Activated T-helper 2 cell treated with anti-CD3 and anti-CD28 coated beads, Interferon-gamma antibody, Interleukin-2, Interleukin-4, amounts not matched to agents 10 μg/mL and 5 μg/mL and 100 μg/mL, durations not matched to agents 14 hours and 24 hours and 36 hours (primary cell): Measurements from ENCODE around the gene ZNF362. TPM values are rescaled to one million over a fixed set of nuclear protein-coding genes. Genes with fewer than 3 reads are reported as not detected.
A peak's percentile ranks its signal among the peaks of the same experiment; 100 is the strongest.

Experiments used
- DNase-seq: peaks from one replicate; pipeline ENCODE4 v3.0.0; 2021; ENCODE audit warnings: low spot score
- H3K27ac Mint-ChIP-seq: one replicate; pipeline ENCODE4 v1.8.0; 2021; ENCODE audit warnings: mixed read lengths
- H3K27me3 Mint-ChIP-seq: one replicate; pipeline ENCODE4 v1.8.0; 2021; ENCODE audit warnings: low read depth, mixed read lengths
- H3K36me3 Mint-ChIP-seq: one replicate; pipeline ENCODE4 v1.8.0; 2021; ENCODE audit warnings: low read depth, mixed read lengths
- H3K4me1 Mint-ChIP-seq: one replicate; pipeline ENCODE4 v1.8.0; 2021; ENCODE audit warnings: low read depth, mixed read lengths
- H3K4me3 Mint-ChIP-seq: one replicate; pipeline ENCODE4 v1.8.0; 2021; ENCODE audit warnings: low read depth, mild to moderate bottlenecking, moderate library complexity, mixed read lengths
- H3K9me3 Mint-ChIP-seq: one replicate; pipeline ENCODE4 v1.8.0; 2021; ENCODE audit warnings: mixed read lengths
- intact Hi-C: fragments of 100-400 bp; cut with micrococcal nuclease; formaldehyde crosslinking; loops from one replicate; pipeline ENCODE4 v1.15.1; 2023
- total RNA-seq: library from RNA; stranded (reverse); gene quantifications from 2 replicates; pipeline ENCODE4 v1.2.3, GENCODE V29; 2022

Gene ZNF362, protein sequence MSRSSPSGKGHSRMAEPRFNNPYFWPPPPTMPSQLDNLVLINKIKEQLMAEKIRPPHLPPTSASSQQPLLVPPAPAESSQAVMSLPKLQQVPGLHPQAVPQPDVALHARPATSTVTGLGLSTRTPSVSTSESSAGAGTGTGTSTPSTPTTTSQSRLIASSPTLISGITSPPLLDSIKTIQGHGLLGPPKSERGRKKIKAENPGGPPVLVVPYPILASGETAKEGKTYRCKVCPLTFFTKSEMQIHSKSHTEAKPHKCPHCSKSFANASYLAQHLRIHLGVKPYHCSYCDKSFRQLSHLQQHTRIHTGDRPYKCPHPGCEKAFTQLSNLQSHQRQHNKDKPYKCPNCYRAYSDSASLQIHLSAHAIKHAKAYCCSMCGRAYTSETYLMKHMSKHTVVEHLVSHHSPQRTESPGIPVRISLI
- total RNA-seq = 21.3 and 22.2 TPM in 2 replicates

DNA sequence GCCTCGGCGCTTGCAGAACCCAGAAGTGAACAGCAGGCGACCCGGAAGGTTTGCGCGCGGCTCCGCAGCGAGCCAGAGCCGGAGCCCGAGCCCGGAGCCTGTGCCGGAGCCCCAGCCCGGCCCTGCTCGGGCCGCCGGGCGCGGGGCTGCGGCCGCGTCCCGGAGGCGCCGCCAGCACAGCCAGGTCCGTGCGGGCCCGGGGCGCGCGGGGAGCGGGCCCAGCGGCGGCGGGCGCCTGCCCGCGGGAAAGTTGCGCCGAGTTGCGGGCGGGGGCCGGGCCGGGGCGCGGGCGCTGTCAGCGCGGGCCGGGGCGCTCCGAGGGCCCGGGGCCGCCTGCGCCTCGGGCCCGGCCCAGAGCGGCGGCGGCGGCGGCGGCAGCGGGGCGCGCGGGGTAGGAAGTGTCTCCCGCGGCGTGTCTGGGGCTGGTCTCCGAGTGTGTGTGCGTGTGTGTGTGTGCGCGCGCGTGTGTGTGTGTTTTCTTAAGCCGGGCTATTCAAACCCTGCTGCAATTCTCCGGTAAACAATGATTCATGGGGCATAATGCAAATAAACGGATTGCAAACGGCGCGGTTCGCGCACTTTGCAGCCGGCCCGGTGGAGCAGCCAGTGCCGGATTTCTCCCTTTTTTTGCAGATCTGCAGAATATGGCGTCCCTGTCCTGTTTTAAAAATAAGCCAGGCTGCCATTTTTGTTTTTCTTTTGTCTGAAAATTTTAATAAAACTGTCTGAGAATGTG lies at the start of gene ZNF362:
TSS of gene ZNF362 (plus strand) at position 22 of the 736 bp plus-strand sequence. CDS start 14,083 bp downstream, outside the sequence.
- peak; percentile 64 for DNase-seq
- H3K4me3 Mint-ChIP-seq = peak within 1 kb of the TSS; percentile 92
- peaks cover 4% of the 10 kb centered on the region for H3K27me3 Mint-ChIP-seq
- no peaks in the 10 kb centered on the region for H3K9me3 Mint-ChIP-seq
- intact Hi-C loops = loop anchor here (5.0 kb wide), 2 partner anchors 74 to 91 kb away; partner anchors contain the start of gene TRIM62
- H3K27ac Mint-ChIP-seq = peak within 1 kb of the TSS; percentile 94
- peaks cover 4% of the 10 kb centered on the region for H3K36me3 Mint-ChIP-seq
- H3K4me1 Mint-ChIP-seq = peaks cover 24% of the 10 kb centered on the region

DNA sequence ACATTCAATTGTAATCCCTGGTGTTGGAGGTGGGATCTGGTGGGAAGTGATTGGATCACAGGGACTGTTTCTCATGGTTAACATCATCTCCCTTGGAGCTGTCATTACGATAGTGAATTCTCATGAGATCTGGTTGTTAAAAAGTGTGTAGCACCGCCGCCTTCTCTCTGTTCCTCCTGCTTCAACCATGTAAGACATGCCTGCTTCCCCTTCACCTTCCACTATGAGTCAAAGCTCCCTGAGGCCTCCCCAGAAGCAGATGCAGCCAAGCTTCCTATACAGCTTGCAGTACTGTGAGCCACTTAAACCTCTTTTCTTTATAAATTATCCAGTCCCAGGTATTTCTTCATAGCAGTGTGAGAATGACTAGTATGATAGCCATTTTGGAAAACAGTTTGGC lies 44.3 kb upstream of the ZNF362 start:
- H3K27ac Mint-ChIP-seq = no peak overlapping the region
- DNase-seq = no peak
- peaks cover 36% of the 10 kb centered on the region for H3K27me3 Mint-ChIP-seq
- intact Hi-C loops = no loop called here
- no peaks in the 10 kb centered on the region for H3K4me1 Mint-ChIP-seq
- H3K36me3 Mint-ChIP-seq = no peaks in the 10 kb centered on the region
- H3K4me3 Mint-ChIP-seq = no peak overlapping the region
- peaks cover 8% of the 10 kb centered on the region for H3K9me3 Mint-ChIP-seq

DNA sequence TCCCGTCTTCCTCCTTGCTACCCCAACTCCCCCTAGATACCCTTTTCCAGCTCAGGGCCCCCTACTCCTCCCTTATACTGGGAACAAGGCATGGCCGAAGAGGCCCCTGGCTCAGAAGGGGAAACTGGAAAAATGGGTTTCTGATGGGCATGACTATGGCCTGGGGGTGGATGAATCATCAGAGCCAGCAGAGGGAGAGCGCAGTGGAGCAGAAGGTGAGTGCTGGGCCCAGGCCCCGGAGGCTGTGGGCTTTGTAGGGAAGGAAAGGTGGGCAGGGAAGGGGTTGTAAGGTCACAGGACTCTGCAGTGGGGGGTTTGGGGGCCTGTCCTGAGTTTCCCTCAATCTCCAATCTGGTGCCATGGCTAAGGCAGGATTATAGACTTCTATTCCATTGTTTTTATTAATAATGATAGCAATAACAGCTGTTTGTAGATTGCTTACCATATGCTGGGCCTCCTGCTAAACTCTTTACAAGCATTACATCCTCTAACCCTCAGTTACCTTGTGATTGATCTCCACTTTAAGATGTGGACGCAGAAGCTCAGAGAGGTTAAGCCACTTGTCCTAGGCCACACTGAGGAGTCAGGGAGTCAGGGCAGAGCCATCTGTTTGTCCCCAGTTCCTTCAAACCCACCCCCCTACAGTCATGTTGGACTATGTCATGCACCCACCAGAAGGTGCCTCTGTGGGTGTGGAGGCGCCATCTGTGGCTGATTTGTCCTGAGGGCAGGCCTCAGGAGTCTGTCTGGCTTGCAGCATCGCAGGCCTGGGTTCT lies 36.2 kb upstream of the ZNF362 start:
- no peak overlapping the region for H3K4me3 Mint-ChIP-seq
- no peak overlapping the region for H3K27ac Mint-ChIP-seq
- H3K36me3 Mint-ChIP-seq = peaks cover 6% of the 10 kb centered on the region
- peaks cover 2% of the 10 kb centered on the region for H3K27me3 Mint-ChIP-seq
- peaks cover 23% of the 10 kb centered on the region for H3K9me3 Mint-ChIP-seq
- peaks cover 7% of the 10 kb centered on the region for H3K4me1 Mint-ChIP-seq
- no peak for DNase-seq
- intact Hi-C loops = loop anchor here (5.0 kb wide), 1 partner anchor 147 kb away; no protein-coding TSS in a partner anchor

DNA sequence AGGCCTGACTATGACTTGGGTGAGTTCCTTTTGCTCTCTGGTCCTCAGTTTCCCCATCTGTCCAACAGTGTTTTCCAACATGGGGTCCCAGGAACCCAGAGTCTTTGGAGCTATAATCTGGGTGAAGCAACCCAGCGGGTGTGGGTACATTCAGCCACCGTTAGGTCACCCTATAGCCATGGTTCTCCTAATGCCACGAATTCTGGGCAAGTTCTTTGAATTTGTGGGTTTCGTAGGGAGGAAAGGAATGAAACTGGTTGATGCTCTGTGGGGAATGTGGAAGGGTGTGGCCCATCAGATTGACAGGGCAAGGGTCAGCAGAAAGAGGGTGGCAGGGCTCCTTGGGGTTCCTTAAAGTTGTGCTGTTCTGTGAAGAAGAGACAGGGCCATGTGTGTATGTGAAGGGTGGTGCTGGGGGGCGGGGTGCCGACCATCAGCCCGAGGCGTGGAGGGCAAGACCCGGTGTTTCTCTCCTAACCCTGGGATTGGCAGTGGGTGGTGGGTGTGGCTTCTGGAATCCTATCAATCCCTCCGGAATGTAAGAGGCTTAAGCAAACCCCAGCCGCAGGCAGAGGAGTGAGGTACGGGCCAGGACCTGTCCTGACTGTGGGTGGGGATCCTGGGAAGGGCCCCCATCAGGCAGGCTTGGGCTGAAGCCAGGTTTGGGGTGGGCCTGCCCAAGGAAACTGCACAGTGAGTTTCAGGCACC lies 35.5 kb upstream of the ZNF362 start:
- intact Hi-C loops = no loop called here
- no peak for DNase-seq
- Mint-ChIP-seq H3K27me3 (peaks cover 3% of the 10 kb centered on the region), H3K27ac (no peak overlapping the region), H3K4me1 (peaks cover 12% of the 10 kb centered on the region), H3K4me3 (no peak overlapping the region), H3K36me3 (peaks cover 6% of the 10 kb centered on the region), H3K9me3 (peaks cover 28% of the 10 kb centered on the region)

DNA sequence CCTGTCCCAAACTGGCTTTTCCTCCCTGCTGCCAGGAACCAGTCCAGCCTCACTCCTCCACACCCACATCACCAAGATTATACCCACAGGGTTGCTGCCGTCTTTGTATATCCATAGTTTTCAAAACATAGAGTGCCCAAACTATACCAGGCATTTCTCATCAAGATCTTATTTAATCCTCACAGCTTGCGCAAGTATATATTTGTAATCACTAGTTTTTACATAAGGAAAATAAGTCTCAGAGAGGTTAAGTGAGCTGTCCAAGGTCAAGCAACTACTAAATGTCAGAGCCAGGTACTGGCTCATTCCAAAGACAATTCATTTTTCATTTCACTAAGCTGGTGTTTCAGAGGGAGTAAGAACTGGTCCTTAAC lies 34.9 kb upstream of the ZNF362 start:
- peaks cover 12% of the 10 kb centered on the region for H3K4me1 Mint-ChIP-seq
- H3K27me3 Mint-ChIP-seq = peaks cover 3% of the 10 kb centered on the region
- no peak overlapping the region for H3K27ac Mint-ChIP-seq
- intact Hi-C loops = no loop called here
- H3K4me3 Mint-ChIP-seq = no peak overlapping the region
- H3K9me3 Mint-ChIP-seq = peaks cover 28% of the 10 kb centered on the region
- DNase-seq = no peak
- H3K36me3 Mint-ChIP-seq = peaks cover 6% of the 10 kb centered on the region

DNA sequence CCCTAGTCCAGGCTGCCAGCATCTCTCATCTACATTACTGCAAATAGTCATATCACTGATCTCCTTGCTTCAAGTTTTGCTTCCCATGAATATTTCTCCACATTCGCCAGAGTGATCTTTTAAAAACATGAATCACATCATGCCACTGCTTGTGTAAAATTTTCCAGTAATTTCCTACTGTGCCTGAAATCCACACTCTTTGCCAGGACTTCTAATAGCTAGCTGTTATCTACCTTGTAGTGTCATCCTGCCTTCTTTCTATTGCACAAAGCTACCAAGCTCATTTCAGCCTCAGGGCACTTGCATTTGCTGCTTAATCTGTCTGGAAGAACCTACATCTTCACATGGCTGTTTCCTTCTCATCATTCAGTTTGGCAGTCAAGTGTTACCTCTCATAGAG lies 33.9 kb upstream of the ZNF362 start:
- Mint-ChIP-seq H3K4me1 (peaks cover 12% of the 10 kb centered on the region), H3K9me3 (peaks cover 28% of the 10 kb centered on the region), H3K36me3 (peaks cover 6% of the 10 kb centered on the region), H3K4me3 (no peak overlapping the region), H3K27ac (no peak overlapping the region), H3K27me3 (peaks cover 3% of the 10 kb centered on the region)
- intact Hi-C loops = no loop called here
- DNase-seq = no peak

DNA sequence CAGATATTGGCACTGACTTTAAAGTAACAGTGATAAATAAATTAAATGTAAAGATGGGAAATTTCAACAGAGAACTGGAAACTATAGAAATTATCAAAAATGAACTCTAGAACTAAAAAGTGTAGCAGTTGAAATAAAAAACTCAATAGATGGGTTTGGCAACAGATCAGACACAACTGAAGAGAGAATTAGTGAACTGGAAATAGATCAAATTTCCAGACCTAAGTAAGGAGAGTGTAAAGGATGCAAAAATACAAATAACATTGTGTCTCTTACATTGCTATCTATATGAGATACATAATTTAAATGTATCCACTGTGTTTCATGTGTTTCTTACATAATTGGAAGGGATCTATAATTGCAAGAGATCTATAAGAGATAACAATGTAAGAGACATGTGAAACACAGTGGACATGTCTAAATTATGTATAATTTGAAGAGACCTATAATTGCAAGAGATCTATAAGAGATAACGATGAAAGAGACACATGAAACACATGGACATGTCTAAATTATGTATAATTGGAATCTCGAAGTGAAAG lies 32.1 kb upstream of the ZNF362 start:
- no peak overlapping the region for H3K27ac Mint-ChIP-seq
- H3K4me1 Mint-ChIP-seq = peaks cover 11% of the 10 kb centered on the region
- H3K4me3 Mint-ChIP-seq = no peak overlapping the region
- H3K9me3 Mint-ChIP-seq = peaks cover 28% of the 10 kb centered on the region
- peaks cover 6% of the 10 kb centered on the region for H3K36me3 Mint-ChIP-seq
- peaks cover 10% of the 10 kb centered on the region for H3K27me3 Mint-ChIP-seq
- intact Hi-C loops = no loop called here
- no peak for DNase-seq

DNA sequence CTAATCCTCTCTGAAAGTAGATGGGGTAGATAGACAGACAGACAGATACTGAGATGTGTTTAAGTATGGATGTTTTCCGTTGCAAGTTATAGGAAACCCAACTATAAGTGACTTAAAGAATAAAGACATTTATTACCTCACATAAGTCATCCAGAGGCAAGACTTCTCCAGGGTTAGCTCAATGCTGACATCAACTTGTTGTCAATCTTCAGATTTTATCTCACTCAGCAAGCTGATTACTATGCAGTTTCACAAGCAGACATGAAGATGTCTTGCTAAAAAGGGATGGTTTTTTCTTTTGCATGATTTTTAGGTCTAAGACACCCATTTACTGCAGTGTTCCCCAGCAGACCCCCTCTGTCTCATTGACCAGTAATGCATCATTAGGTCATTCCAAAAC lies 30.7 kb upstream of the ZNF362 start:
- Mint-ChIP-seq H3K36me3 (peaks cover 6% of the 10 kb centered on the region), H3K4me3 (no peak overlapping the region), H3K4me1 (peaks cover 12% of the 10 kb centered on the region), H3K27ac (no peak overlapping the region), H3K27me3 (peaks cover 10% of the 10 kb centered on the region), H3K9me3 (peaks cover 28% of the 10 kb centered on the region)
- intact Hi-C loops = no loop called here
- DNase-seq = no peak

DNA sequence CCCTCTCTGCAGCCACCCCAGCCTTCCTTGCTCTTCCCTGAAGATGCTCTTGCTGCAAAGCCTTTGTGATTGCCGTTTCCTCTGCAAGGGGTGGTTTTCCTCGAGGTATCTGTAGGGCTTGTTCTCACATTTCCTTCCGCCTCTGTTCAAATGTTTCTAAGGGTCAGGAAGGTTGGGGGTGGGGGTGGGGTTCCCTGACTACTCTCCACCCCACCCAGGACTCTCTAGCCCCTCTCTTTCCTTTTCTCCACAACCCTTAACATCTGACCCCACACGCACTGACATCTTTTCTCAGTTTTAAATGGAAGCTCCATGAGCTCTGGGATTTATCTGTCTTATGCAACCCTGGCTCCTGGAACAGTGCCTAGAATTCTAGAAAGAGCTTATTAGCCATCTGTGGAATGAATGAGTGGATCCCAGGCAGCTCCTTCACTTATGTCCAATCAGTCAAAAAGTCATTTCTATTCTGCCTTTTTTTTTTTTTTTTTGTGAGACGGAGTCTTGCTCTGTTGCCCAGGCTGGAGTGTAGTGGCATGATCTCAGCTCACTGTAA lies 27.3 kb upstream of the ZNF362 start:
- DNase-seq = no peak
- Mint-ChIP-seq H3K9me3 (peaks cover 16% of the 10 kb centered on the region), H3K27me3 (peaks cover 8% of the 10 kb centered on the region), H3K36me3 (peaks cover 6% of the 10 kb centered on the region), H3K27ac (no peak overlapping the region), H3K4me1 (peaks cover 27% of the 10 kb centered on the region), H3K4me3 (no peak overlapping the region)
- intact Hi-C loops = no loop called here

DNA sequence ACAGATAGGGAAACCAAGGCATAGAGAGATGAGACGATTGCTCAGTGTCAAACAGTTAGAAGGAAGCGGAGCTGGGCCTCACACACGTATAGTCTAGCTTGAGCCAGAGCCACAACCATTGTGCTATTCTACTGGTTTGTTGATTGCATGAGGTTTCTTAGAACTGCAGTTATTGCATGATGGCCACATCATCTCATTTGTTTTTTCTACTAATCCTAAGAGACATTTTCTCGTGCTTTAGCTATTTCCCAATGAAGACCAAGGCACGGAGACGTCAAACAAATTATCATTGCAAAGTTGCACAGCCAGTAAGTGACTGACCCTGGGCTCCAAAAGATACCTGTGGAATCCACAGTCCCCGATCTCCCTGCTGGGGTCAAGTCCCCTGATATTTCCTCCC lies 25.1 kb upstream of the ZNF362 start:
- no peak for DNase-seq
- Mint-ChIP-seq H3K27ac (peak overlapping the region; percentile 23), H3K9me3 (no peaks in the 10 kb centered on the region), H3K27me3 (peaks cover 7% of the 10 kb centered on the region), H3K4me3 (no peak overlapping the region), H3K36me3 (no peaks in the 10 kb centered on the region), H3K4me1 (peaks cover 27% of the 10 kb centered on the region)
- intact Hi-C loops = no loop called here

DNA sequence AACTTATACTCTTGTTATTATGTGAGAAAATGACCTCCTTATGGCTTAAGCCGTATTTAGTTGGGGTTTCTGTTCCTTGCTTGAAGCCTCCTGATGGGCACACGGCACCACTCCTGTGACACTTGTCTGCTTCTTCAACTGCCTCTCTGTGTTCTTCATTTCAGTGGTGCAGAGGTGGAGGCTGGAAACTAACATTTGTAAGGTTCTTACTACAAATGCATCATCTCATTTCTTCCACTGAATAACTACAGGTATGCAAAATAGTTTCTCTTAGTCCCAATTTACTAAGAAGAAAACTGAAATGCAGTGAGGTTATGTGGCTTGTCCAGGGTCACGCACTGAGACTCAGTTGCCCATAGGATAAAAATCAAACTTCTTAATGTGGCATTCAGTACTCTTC lies 23.6 kb upstream of the ZNF362 start:
- H3K9me3 Mint-ChIP-seq = no peaks in the 10 kb centered on the region
- peaks cover 34% of the 10 kb centered on the region for H3K4me1 Mint-ChIP-seq
- intact Hi-C loops = no loop called here
- peaks cover 7% of the 10 kb centered on the region for H3K27me3 Mint-ChIP-seq
- peak overlapping the region; percentile 77 for H3K27ac Mint-ChIP-seq
- no peak overlapping the region for H3K4me3 Mint-ChIP-seq
- no peaks in the 10 kb centered on the region for H3K36me3 Mint-ChIP-seq
- DNase-seq = no peak

DNA sequence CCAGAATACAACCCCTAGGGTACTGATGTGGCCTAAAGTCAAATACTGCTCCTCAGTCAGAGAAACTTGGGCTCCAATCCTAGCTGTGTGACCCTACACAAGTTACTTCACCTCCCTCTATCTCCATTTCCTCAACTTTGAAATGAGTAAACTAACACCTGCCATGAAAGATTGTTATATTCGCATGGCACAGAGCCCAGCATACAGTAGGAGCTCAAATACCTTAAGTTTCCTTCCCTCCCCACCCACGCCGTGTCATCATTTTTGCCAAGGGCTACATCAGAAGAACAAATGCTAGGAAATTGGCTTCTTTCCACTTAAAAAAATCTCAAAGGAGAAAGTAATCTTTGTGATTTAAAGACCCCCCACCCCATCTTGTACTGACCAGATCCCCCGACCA lies 22.2 kb upstream of the ZNF362 start:
- Mint-ChIP-seq H3K36me3 (no peaks in the 10 kb centered on the region), H3K27ac (no peak overlapping the region), H3K4me1 (peaks cover 30% of the 10 kb centered on the region), H3K4me3 (no peak overlapping the region), H3K27me3 (no peaks in the 10 kb centered on the region), H3K9me3 (no peaks in the 10 kb centered on the region)
- no peak for DNase-seq
- intact Hi-C loops = no loop called here
